Fibroblast of the aortic adventitia (primary cell): ENCODE results near the gene SCLY. TPM values are rescaled to one million over a fixed set of nuclear protein-coding genes. Genes with fewer than 3 reads are reported as not detected.
"Not testable (repeated sequence)": the region's sequence is repeated elsewhere in the genome, so short reads cannot be mapped to it uniquely, and the experiment has no call there.

Experiments
- DNase-seq: peaks from one replicate; pipeline ENCODE4 v3.0.0-alpha.2; 2010; ENCODE audit warnings: low read depth
- H3K4me3 ChIP-seq: 2 replicates; pipeline ENCODE4 v1.5.1; 2011; ENCODE audit warnings: low read depth, mild to moderate bottlenecking, control low read depth, low read length, moderate library complexity
- total RNA-seq: library from RNA; depleted of rRNA; stranded (reverse); fragments of >200 nt; gene quantifications from 2 replicates; pipeline ENCODE4 v1.2.3, GENCODE V29; 2012; ENCODE audit warnings: low replicate concordance
- TF ChIP-seq, protein P1 (sequence below): IDR thresholded peaks from 2 replicates; pipeline ENCODE4 v1.5.1; 2011; ENCODE audit warnings: mild to moderate bottlenecking, low read length, control low read depth, inconsistent platforms; ENCODE audit not compliant: insufficient read depth

The SCLY gene
- total RNA-seq, 1 donor: 13.0 TPM

DNA sequence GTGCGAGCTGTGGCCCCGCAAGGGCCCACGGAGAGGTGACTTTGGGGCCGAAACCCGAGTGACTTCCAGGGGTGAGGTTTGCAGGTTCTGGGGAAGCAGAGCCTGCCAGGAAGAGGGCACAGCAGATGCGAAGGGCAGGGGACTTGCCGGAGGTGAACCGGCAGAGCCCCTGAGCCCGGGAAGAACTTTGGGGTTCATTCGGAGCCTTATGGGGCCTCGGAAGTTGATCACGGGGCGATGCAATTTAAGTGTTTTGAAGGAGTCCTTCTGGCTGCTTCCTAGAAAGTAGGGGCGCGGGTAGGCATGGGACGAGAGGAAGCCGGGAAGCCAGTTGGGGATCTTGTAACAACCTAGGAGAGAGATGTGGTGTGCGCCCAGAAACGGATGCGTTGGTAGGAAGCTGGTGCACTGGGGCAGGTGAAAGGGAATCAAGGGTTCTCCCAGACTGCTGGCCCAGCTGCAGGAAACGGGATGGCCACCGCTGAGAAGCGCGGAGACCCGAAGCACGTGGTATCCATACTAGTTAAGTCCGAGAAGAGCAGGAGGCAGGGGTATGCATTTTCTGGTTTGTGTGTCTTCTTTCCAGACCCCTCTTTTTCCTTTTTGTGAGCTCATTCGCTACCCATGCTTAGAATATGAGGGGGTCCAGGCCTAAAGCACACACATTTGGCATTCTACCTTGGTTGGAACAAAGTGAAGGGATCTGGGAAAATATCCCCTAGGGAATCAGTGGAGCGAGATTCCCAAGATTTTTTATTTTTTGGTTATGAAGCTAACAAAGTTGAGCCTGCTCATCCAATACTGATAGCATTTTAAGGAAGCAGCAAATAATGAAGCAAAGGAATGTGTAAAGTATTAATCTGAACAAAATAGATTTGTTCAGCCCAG lies 758 bp downstream of the SCLY start:
- TF ChIP-seq, protein P1, sequence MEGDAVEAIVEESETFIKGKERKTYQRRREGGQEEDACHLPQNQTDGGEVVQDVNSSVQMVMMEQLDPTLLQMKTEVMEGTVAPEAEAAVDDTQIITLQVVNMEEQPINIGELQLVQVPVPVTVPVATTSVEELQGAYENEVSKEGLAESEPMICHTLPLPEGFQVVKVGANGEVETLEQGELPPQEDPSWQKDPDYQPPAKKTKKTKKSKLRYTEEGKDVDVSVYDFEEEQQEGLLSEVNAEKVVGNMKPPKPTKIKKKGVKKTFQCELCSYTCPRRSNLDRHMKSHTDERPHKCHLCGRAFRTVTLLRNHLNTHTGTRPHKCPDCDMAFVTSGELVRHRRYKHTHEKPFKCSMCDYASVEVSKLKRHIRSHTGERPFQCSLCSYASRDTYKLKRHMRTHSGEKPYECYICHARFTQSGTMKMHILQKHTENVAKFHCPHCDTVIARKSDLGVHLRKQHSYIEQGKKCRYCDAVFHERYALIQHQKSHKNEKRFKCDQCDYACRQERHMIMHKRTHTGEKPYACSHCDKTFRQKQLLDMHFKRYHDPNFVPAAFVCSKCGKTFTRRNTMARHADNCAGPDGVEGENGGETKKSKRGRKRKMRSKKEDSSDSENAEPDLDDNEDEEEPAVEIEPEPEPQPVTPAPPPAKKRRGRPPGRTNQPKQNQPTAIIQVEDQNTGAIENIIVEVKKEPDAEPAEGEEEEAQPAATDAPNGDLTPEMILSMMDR: no peak
- DNase-seq: peak; percentile 45
- H3K4me3 ChIP-seq: peak overlapping the region; percentile 87

DNA sequence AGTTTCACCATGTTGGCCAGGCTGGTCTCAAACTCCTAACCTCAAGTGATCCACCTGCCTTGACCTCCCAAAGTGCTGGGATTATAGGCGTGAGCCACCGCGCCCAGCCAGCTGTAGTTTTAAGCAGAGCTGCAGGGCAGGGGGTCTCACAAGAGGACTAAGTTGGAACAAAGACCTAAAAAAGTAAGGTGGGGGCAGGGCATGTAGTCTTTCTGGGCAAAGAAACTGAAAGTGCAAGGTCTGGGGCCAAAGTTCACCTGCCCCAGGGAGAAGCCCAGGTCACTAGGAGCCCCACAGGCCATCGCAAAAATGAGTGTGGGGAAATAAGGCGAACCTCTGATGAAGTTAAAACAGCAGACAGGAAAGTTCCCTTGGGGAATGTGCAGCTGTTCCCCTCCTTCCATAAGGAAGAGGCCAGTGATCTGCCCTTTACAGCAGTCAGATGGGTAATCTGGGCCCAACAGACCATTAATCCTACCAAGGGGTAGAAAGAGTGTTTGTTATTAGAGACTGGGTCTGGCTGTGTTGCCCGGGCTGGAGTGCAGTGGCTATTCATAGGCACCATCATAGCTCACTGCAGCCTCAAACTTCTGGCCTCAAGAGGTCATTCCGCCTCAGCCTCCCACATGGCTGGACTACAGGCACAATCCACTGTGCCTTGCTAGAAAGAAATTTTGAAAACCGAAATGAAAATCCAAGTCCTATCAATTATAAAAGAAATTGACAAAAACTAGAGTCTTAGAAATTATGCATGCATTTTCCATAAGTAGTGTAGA lies 2.8 kb downstream of the SCLY start:
- no peak for DNase-seq
- no peak overlapping the region for H3K4me3 ChIP-seq
- TF ChIP-seq, protein P1: no peak

DNA sequence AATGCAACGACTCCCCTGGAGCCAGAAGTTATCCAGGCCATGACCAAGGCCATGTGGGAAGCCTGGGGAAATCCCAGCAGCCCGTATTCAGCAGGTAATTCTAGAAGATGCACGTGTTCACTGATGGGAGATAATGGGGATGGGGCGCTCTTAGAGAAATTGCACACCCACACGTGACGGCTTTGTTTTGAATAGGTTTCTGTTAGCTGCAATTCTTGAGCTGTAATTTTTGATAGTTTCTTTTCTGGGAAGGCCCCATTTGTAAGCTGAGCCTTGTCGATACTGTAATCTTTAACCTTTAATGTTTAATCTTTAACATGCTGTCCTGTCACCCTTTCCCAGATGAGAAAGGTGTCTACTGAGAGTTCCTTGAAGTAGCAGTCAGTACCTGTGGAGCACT lies 3.6 kb downstream of the SCLY start:
- TF ChIP-seq, protein P1: no peak
- H3K4me3 ChIP-seq: no peak overlapping the region
- DNase-seq: no peak

DNA sequence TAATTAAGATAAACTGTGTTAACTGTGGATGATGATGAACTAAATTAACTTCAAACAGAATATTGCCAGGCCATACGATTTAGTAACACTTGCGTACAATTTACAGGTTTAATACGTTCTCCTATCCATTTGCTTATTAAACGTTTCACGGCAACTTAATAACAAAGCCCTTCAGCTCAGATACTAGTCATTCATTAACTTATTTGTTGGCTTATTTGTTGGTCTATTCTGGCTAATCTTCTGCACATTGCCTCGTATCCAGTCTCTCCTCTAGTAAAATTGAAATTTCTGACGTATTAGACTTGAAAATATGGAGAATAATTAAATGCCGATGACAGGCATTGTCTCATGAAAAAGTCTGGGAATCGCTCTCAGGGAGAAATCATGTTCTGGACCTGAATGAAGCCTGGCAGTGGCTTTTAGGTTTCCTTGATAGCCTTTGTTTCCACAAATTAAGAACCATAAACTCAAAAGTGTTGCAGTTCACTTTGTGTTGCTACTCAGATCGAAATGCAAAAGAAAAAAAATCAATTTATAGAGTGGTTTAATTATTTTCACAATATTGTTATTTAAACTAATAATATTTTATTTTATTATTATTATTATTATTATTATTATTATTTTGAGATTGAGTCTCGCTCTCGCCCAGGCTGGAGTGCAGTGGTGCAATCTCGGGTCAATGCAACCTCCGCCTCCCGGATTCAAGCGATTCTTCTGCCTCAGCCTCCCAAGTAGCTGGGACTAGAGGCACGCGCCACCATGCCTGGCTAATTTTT lies 4.5 kb downstream of the SCLY start:
- DNase-seq: no peak
- H3K4me3 ChIP-seq: no peak overlapping the region
- TF ChIP-seq, protein P1: no peak

DNA sequence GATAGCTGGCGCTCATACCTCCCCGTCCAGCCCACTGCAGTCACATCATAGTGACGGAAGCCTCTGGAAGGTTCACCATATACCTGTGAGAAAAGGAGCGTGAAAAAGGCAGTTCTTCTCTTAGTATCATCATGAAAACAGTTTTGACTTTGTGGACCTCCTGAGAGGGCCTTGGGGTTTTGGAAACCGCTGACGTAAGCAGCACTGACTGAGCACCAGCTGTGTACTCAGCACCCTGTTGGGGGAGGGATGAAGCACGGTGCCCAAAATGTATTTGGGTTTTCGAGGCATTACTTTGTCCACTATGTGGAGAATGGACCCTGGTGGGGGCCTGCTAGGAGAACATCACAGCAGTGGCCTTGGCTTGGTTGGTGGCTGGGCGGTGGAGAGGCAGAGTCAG lies 5.4 kb downstream of the SCLY start:
- TF ChIP-seq, protein P1: no peak
- H3K4me3 ChIP-seq: no peak overlapping the region

DNA sequence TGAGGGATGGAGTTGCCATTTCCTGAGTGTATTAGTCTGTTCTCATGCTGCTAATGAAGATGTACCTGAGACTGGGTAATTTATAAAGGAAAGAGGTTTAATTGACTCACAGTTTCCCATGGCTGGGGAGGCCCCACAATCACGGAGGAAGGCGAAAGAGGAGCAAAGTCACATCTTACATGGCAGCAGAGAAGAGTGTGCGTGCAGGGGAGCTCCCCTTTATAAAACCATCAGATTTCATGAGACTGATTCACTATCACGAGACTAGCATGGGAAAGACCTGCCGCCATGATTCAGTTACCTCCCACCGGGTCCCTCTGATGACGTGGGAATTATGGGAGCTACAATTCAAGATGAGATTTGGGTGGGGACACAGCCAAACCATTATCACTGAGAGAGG lies 5.9 kb downstream of the SCLY start:
- H3K4me3 ChIP-seq, DNase-seq: not testable (repeated sequence)

More for the DNA sequence above, 5.4 kb downstream of the SCLY start:
- DNase-seq: no peak
